Astrocyte (in vitro differentiated cells and primary cell): ENCODE measurements around the gene A1BG. TPM values are rescaled to one million over a fixed set of nuclear protein-coding genes. Genes with fewer than 3 reads are reported as not detected.

Experiments used
- DNase-seq: peaks from one replicate; pipeline ENCODE4 v3.0.0-alpha.2; 2010; ENCODE audit warnings: low read depth
- FAIRE-seq: peaks from 2 replicates; lab custom pipeline; 2011; peaks lifted over from hg19 to GRCh38; lab: Jason Lieb, UNC
- H2AFZ ChIP-seq: 2 replicates; pipeline ENCODE4 v1.6.0; 2012; ENCODE audit warnings: low read depth, low read length, inconsistent platforms
- H3K27ac ChIP-seq: 2 replicates; pipeline ENCODE4 v1.5.1; 2011; ENCODE audit warnings: low read depth, low read length, inconsistent platforms
- H3K27me3 ChIP-seq: 2 replicates; pipeline ENCODE4 v1.6.0; 2011; ENCODE audit warnings: low read length, inconsistent platforms; ENCODE audit not compliant: insufficient read depth
- H3K36me3 ChIP-seq: 2 replicates; pipeline ENCODE4 v1.5.1; 2011; ENCODE audit warnings: low read length, inconsistent platforms; ENCODE audit not compliant: insufficient read depth
- H3K4me1 ChIP-seq: 2 replicates; pipeline ENCODE4 v1.5.1; 2011; ENCODE audit warnings: low read length, inconsistent platforms; ENCODE audit not compliant: insufficient read depth
- H3K4me2 ChIP-seq: 2 replicates; pipeline ENCODE4 v1.6.0; 2012; ENCODE audit warnings: low read length, inconsistent platforms
- H3K4me3 ChIP-seq: 2 replicates; pipeline ENCODE4 v1.5.1; 2011; ENCODE audit warnings: low read depth, mild to moderate bottlenecking, low read length, inconsistent platforms; ENCODE audit not compliant: insufficient read depth
- H3K79me2 ChIP-seq: 2 replicates; pipeline ENCODE4 v1.6.0; 2012; ENCODE audit warnings: mild to moderate bottlenecking, low read length, inconsistent platforms; ENCODE audit not compliant: insufficient read depth
- H3K9ac ChIP-seq: 2 replicates; pipeline ENCODE4 v1.6.0; 2012; ENCODE audit warnings: mild to moderate bottlenecking, low read length, inconsistent platforms
- H3K9me3 ChIP-seq: 2 replicates; pipeline ENCODE4 v1.5.1; 2012; ENCODE audit warnings: low read depth, mild to moderate bottlenecking, low read length, inconsistent platforms; ENCODE audit not compliant: insufficient read depth
- H4K20me1 ChIP-seq: 2 replicates; pipeline ENCODE4 v1.6.0; 2012; ENCODE audit warnings: low read length, inconsistent platforms; ENCODE audit not compliant: insufficient read depth
- H3K27ac Mint-ChIP-seq: one replicate; pipeline ENCODE4 v1.8.0; 2021; ENCODE audit warnings: mild to moderate bottlenecking, mixed read lengths; ENCODE audit not compliant: unreplicated experiment
- H3K27me3 Mint-ChIP-seq: one replicate; pipeline ENCODE4 v1.8.0; 2021; ENCODE audit warnings: low read depth, mixed read lengths; ENCODE audit not compliant: unreplicated experiment
- H3K36me3 Mint-ChIP-seq: one replicate; pipeline ENCODE4 v1.8.0; 2021; ENCODE audit warnings: low read depth, mixed read lengths; ENCODE audit not compliant: unreplicated experiment
- H3K4me1 Mint-ChIP-seq: one replicate; pipeline ENCODE4 v1.8.0; 2021; ENCODE audit warnings: low read depth, mixed read lengths; ENCODE audit not compliant: unreplicated experiment
- H3K4me3 Mint-ChIP-seq: one replicate; pipeline ENCODE4 v1.8.0; 2021; ENCODE audit warnings: mild to moderate bottlenecking, moderate library complexity, mixed read lengths; ENCODE audit not compliant: unreplicated experiment
- H3K9me3 Mint-ChIP-seq: one replicate; pipeline ENCODE4 v1.8.0; 2021; ENCODE audit warnings: mild to moderate bottlenecking, mixed read lengths; ENCODE audit not compliant: unreplicated experiment
- EZH2 ChIP-seq: IDR thresholded peaks from 2 replicates; pipeline ENCODE4 v1.6.1; 2012; ENCODE audit warnings: mild to moderate bottlenecking, low read length, inconsistent platforms; ENCODE audit not compliant: insufficient read depth
- total RNA-seq: library from RNA; stranded (reverse); gene quantifications from 2 replicates; pipeline ENCODE4 v1.2.1, GENCODE V29; 2021
- TF ChIP-seq, protein P1 (sequence below): IDR thresholded peaks from 2 replicates; pipeline ENCODE4 v1.5.1; 2011; ENCODE audit warnings: low read depth, mild to moderate bottlenecking, inconsistent platforms, low read length, moderate library complexity; ENCODE audit not compliant: insufficient read depth

A1BG gene
- total RNA-seq, 1 donor from 2014 or later = 32.3 TPM

DNA sequence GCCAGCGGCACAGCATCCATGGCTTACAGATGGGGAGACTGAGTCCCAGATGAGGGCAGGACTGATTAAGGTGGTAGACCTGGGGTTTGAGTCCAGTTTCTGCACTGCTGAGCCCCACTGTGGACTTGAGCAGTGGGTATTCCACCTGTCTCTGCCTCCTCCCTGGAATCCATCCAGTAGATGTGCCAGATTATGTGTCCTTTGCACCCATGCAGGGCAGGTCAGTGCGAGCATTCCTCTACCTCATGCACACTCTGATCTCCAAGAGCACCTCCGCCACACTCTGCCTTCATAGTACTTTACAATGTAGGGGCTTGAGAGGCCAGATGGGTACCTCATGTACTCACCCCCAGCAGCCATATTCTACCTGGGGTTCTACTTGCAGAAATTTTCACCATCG is 16.5 kb downstream of the A1BG start:
- Histone ChIP-seq H3K9ac (no peak overlapping the region), H3K36me3 (no peaks in the 10 kb centered on the region), H3K27me3 (no peaks in the 10 kb centered on the region), H3K4me2 (no peak overlapping the region), H3K79me2 (no peaks in the 10 kb centered on the region), H3K9me3 (peaks cover 20% of the 10 kb centered on the region), H3K27ac (no peak overlapping the region), H3K4me3 (no peak overlapping the region), H3K4me1 (no peaks in the 10 kb centered on the region), H4K20me1 (no peaks in the 10 kb centered on the region), H2AFZ (no peak overlapping the region)
- H3K4me1 Mint-ChIP-seq = no peaks in the 10 kb centered on the region
- FAIRE-seq = no peak
- no peaks in the 10 kb centered on the region for H3K27me3 Mint-ChIP-seq
- H3K36me3 Mint-ChIP-seq = peaks cover 44% of the 10 kb centered on the region
- no peak for TF ChIP-seq EZH2
- TF ChIP-seq, protein P1, sequence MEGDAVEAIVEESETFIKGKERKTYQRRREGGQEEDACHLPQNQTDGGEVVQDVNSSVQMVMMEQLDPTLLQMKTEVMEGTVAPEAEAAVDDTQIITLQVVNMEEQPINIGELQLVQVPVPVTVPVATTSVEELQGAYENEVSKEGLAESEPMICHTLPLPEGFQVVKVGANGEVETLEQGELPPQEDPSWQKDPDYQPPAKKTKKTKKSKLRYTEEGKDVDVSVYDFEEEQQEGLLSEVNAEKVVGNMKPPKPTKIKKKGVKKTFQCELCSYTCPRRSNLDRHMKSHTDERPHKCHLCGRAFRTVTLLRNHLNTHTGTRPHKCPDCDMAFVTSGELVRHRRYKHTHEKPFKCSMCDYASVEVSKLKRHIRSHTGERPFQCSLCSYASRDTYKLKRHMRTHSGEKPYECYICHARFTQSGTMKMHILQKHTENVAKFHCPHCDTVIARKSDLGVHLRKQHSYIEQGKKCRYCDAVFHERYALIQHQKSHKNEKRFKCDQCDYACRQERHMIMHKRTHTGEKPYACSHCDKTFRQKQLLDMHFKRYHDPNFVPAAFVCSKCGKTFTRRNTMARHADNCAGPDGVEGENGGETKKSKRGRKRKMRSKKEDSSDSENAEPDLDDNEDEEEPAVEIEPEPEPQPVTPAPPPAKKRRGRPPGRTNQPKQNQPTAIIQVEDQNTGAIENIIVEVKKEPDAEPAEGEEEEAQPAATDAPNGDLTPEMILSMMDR = no peak
- no peak overlapping the region for H3K27ac Mint-ChIP-seq
- no peak overlapping the region for H3K4me3 Mint-ChIP-seq
- peaks cover 8% of the 10 kb centered on the region for H3K9me3 Mint-ChIP-seq
- no peak for DNase-seq

DNA sequence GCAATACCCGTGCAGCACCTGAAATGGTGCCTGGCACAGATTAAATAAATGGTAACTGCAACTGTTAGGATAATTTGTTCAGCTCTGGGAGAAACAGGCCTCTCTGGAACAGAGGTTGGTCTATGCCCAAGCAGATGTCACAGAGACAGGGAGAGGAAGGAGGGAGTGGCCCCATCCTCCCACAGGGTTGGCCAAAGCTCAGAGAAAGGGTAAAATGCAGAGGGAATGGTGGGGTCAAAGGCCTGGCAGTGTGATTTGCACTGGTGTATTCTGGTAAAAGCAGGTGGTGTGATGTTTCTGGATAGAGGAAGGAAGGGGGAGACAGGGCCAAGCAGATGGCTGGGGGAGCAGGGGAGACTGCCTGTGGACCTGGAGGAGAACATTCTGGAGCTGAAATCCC is 17.1 kb downstream of the A1BG start:
- FAIRE-seq (no peak), DNase-seq (no peak)
- Histone ChIP-seq H2AFZ (no peak overlapping the region), H3K27me3 (no peaks in the 10 kb centered on the region), H3K9ac (no peak overlapping the region), H3K4me2 (no peak overlapping the region), H3K4me3 (no peak overlapping the region), H3K27ac (no peak overlapping the region), H3K4me1 (no peaks in the 10 kb centered on the region), H3K36me3 (no peaks in the 10 kb centered on the region), H4K20me1 (no peaks in the 10 kb centered on the region), H3K79me2 (no peaks in the 10 kb centered on the region), H3K9me3 (peaks cover 20% of the 10 kb centered on the region)
- H3K9me3 Mint-ChIP-seq = peaks cover 8% of the 10 kb centered on the region
- TF ChIP-seq EZH2 = no peak
- TF ChIP-seq, protein P1 = no peak
- no peaks in the 10 kb centered on the region for H3K27me3 Mint-ChIP-seq
- no peak overlapping the region for H3K27ac Mint-ChIP-seq
- peaks cover 41% of the 10 kb centered on the region for H3K36me3 Mint-ChIP-seq
- no peak overlapping the region for H3K4me3 Mint-ChIP-seq
- no peaks in the 10 kb centered on the region for H3K4me1 Mint-ChIP-seq

DNA sequence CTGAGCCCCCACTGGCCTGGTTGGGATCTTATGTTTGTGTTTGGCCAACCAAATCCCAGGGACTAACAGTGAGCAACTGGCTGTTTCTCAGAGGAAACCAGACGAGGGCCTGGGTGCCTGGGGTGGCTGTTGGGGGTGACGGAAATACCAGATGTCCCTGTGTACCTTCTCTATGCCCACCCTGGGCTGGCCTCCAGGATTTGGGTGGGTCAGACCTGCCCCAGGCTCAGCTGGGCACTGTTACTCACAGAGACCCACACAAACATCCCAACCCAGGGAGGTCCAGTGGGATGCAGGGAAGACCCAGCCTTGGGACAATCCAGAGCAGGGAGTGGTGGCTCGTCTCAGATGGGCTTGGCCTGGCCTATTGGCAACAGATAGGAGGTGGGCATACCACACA is 17.7 kb downstream of the A1BG start:
- Mint-ChIP-seq H3K9me3 (peaks cover 8% of the 10 kb centered on the region), H3K27me3 (no peaks in the 10 kb centered on the region), H3K36me3 (peaks cover 40% of the 10 kb centered on the region), H3K27ac (no peak overlapping the region), H3K4me1 (peaks cover 3% of the 10 kb centered on the region), H3K4me3 (no peak overlapping the region)
- Histone ChIP-seq H3K9ac (no peak overlapping the region), H3K27ac (no peak overlapping the region), H3K4me3 (no peak overlapping the region), H4K20me1 (no peaks in the 10 kb centered on the region), H3K27me3 (no peaks in the 10 kb centered on the region), H3K4me2 (no peak overlapping the region), H3K36me3 (no peaks in the 10 kb centered on the region), H2AFZ (no peak overlapping the region), H3K79me2 (no peaks in the 10 kb centered on the region), H3K9me3 (peaks cover 20% of the 10 kb centered on the region), H3K4me1 (peaks cover under 1% of the 10 kb centered on the region)
- DNase-seq (no peak), FAIRE-seq (no peak)
- TF ChIP-seq, protein P1 = no peak
- TF ChIP-seq EZH2 = no peak
